Bronchial epithelial cell (primary cell): ENCODE data around the gene ZDHHC11. TPM values are rescaled to one million over a fixed set of nuclear protein-coding genes. Genes with fewer than 3 reads are reported as not detected.
"Not testable (repeated sequence)": the region's sequence is repeated elsewhere in the genome, so short reads cannot be mapped to it uniquely, and the experiment has no call there.

Experiments used
- DNase-seq: peaks from one replicate; pipeline ENCODE4 v3.0.0-alpha.2; 2010; ENCODE audit warnings: low read depth
- FAIRE-seq: peaks from 2 replicates; lab custom pipeline; 2011; peaks lifted over from hg19 to GRCh38; lab: Jason Lieb, UNC
- H3K27me3 ChIP-seq: 2 replicates; pipeline ENCODE4 v1.5.1; 2011; ENCODE audit warnings: low read length; ENCODE audit not compliant: control insufficient read depth, insufficient read depth
- H3K36me3 ChIP-seq: 2 replicates; pipeline ENCODE4 v1.5.1; 2011; ENCODE audit warnings: low read length; ENCODE audit not compliant: control insufficient read depth, insufficient read depth
- H3K4me3 ChIP-seq: 2 replicates; pipeline ENCODE4 v1.5.1; 2011; ENCODE audit warnings: mild to moderate bottlenecking, low read depth, low read length, control low read depth
- CTCF ChIP-seq: IDR thresholded peaks from 2 replicates; pipeline ENCODE4 v1.5.1; 2011; ENCODE audit warnings: mild to moderate bottlenecking, moderate library complexity, low read length, control low read depth, inconsistent platforms; ENCODE audit not compliant: insufficient read depth, severe bottlenecking
- total RNA-seq: library from RNA; depleted of rRNA; stranded (reverse); fragments of >200 nt; gene quantifications from 2 replicates; pipeline ENCODE4 v1.2.1, GENCODE V29; 2014

ZDHHC11 gene
- total RNA-seq, 1 donor from 2014 or later, result 0.53 TPM

GRCh38 chr5:775961-776861 lies 74.6 kb downstream of the ZDHHC11 start:
- no peak for FAIRE-seq
- no peak for DNase-seq
- Histone ChIP-seq H3K27me3 (no peaks in the 10 kb centered on the region), H3K36me3 (no peaks in the 10 kb centered on the region), H3K4me3 (no peak overlapping the region)
- TF ChIP-seq CTCF, result no peak

- not testable (repeated sequence) for DNase-seq
Measured at GRCh38 chr5:775595-775960, 75.2 kb downstream of the ZDHHC11 start.

GRCh38 chr5:774854-775505 lies 75.8 kb downstream of the ZDHHC11 start:
- not testable (repeated sequence) for FAIRE-seq, H3K27me3 ChIP-seq, DNase-seq, H3K36me3 ChIP-seq, H3K4me3 ChIP-seq

More at GRCh38 chr5:775595-775960, 75.2 kb downstream of the ZDHHC11 start:
- FAIRE-seq, H3K27me3 ChIP-seq, H3K36me3 ChIP-seq, H3K4me3 ChIP-seq: not testable (repeated sequence)

- H3K4me3 ChIP-seq, FAIRE-seq: not testable (repeated sequence)
Measured at GRCh38 chr5:774304-774703, 76.5 kb downstream of the ZDHHC11 start.

GRCh38 chr5:773517-774264 lies 77.1 kb downstream of the ZDHHC11 start:
- no peak for FAIRE-seq
- TF ChIP-seq CTCF, result no peak
- Histone ChIP-seq H3K27me3 (no peaks in the 10 kb centered on the region), H3K36me3 (no peaks in the 10 kb centered on the region), H3K4me3 (no peak overlapping the region)
- no peak for DNase-seq

More at GRCh38 chr5:774304-774703, 76.5 kb downstream of the ZDHHC11 start:
- not testable (repeated sequence) for H3K36me3 ChIP-seq, DNase-seq, H3K27me3 ChIP-seq

GRCh38 chr5:772931-773330 lies 77.9 kb downstream of the ZDHHC11 start:
- H3K36me3 ChIP-seq, H3K4me3 ChIP-seq, FAIRE-seq, H3K27me3 ChIP-seq, DNase-seq: not testable (repeated sequence)

GRCh38 chr5:772547-772890 lies 78.3 kb downstream of the ZDHHC11 start:
- not testable (repeated sequence) for H3K4me3 ChIP-seq, H3K36me3 ChIP-seq, DNase-seq, FAIRE-seq, H3K27me3 ChIP-seq

- peak; percentile 89 for FAIRE-seq
- H3K36me3 ChIP-seq, H3K4me3 ChIP-seq, DNase-seq, H3K27me3 ChIP-seq: not testable (repeated sequence)
Measured at GRCh38 chr5:771841-772546, 78.8 kb downstream of the ZDHHC11 start.

GRCh38 chr5:771087-771781 lies 79.6 kb downstream of the ZDHHC11 start:
- FAIRE-seq, DNase-seq, H3K36me3 ChIP-seq, H3K27me3 ChIP-seq, H3K4me3 ChIP-seq: not testable (repeated sequence)

GRCh38 chr5:770585-770984 lies 80.2 kb downstream of the ZDHHC11 start:
- H3K4me3 ChIP-seq, H3K27me3 ChIP-seq, H3K36me3 ChIP-seq, DNase-seq, FAIRE-seq: not testable (repeated sequence)
